ENCODE measurements around the gene PSMD3.

DNA sequence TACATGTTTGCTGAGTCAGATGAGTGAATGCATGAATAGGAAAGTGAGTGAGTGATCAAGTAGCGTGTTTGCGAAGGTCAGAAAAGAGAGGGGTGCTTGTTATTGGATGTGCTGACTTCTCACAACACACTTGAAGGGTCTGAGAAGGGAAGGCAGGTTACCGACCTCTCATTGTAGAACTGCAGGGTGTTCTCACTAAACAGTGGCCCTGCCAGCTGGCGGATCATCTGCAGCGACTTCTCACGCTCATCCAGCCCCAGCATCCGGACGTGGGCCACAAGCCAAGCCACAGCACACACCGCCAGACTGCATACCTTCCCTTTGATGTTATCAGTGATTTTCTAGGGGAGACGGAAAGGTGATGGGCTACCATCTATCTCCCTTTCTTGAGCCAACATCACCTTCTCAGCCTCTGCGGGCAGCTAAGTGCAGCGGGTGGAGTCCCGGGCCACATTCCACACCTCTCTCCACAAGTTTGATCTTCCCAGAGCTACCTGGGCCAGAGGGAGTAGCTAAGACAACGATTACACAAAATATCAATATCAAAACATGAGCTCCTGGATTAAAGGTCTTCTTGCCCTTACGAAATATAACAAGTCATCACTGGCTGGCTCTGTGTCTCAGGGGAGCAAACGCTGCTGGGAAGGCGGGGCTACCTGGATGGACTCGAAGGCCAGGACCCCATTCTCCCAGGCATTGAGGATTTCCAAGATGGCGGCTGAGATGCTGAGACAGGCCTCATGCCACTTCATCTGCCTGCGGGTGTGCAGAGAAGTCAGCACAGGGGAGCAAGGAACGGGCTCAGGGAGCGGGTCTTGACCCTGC is 45.6 kb downstream of the PSMD3 start:
- TF ChIP-seq, protein P1, sequence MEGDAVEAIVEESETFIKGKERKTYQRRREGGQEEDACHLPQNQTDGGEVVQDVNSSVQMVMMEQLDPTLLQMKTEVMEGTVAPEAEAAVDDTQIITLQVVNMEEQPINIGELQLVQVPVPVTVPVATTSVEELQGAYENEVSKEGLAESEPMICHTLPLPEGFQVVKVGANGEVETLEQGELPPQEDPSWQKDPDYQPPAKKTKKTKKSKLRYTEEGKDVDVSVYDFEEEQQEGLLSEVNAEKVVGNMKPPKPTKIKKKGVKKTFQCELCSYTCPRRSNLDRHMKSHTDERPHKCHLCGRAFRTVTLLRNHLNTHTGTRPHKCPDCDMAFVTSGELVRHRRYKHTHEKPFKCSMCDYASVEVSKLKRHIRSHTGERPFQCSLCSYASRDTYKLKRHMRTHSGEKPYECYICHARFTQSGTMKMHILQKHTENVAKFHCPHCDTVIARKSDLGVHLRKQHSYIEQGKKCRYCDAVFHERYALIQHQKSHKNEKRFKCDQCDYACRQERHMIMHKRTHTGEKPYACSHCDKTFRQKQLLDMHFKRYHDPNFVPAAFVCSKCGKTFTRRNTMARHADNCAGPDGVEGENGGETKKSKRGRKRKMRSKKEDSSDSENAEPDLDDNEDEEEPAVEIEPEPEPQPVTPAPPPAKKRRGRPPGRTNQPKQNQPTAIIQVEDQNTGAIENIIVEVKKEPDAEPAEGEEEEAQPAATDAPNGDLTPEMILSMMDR (IDR thresholded peaks at IDR 0.05), result no peak
- no peak for TF ChIP-seq POLR2A (IDR thresholded peaks at IDR 0.05)
